Erythroblast (primary cell): Measurements from ENCODE around the gene UGT1A10.

Experiments used
- GATA1 ChIP-seq: IDR thresholded peaks from 2 replicates; pipeline ENCODE4 v1.6.1; 2011; ENCODE audit warnings: low read depth, mild to moderate bottlenecking, control low read depth, low read length, moderate library complexity
- POLR2A ChIP-seq: IDR thresholded peaks from 2 replicates; pipeline ENCODE4 v1.6.1; 2011; ENCODE audit warnings: mild to moderate bottlenecking, low read length

- TF ChIP-seq POLR2A (no peak), GATA1 (no peak)
Measured at GRCh38 chr2:233795735-233796171, 159.5 kb downstream of the UGT1A10 start.
